Measurements from ENCODE around the gene DBNL. TPM values are rescaled to one million over a fixed set of nuclear protein-coding genes. Genes with fewer than 3 reads are reported as not detected.
A peak's percentile ranks its signal among the peaks of the same experiment; 100 is the strongest.

DBNL gene
- total RNA-seq, 3 donors from 2014 or later (not counting 1 experiment from before 2014, with no cell fraction given): 123 to 129 (median 129) TPM

DNA sequence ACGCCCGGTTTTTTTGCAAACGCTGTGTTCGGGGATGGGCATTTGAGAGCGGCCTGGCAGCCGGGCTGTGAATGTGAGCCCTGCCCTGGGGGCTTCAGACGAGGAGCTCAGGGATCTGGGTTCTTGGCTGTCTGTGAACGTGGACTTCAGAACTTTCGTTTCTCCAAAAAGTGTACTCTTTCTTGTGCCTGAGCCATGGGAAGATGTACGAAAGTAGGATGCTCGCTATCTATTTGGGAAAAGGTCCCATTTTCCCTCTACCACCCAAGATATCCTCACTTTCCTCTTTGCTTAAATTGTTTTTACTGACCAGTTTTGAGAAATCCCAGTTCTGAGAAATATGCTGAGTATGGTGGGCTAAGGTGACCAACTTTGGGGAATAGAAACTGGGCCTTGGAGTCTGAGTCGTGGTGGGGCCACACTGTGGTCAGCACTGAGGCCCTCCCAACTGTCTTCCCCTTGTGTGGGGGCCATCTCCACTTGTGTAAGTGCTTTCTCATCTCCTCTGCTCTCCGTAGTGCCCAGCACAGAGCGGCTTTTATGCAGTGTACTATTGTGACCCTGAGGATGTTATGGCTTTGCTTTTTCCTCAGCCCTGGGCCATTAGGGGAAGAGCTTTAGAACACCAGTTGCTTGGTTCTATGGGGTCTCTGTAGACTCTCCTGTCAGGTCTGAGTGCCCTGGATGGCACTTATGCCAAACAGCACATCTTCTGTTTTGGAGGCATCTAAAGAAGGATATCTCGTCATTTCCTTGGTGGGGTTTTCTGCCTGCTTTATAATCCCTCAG, 918 bp downstream of the DBNL start:
- no peaks in the 10 kb centered on the region for H3K36me3 Mint-ChIP-seq
- peaks cover 43 to 65% of the 10 kb centered on the region in 2 donors for H3K4me1 Mint-ChIP-seq
- H3K4me3 ChIP-seq (ENCODE audit: low read length): peak overlapping the region; percentile 70
- H3K9me3 ChIP-seq (ENCODE audit: control insufficient read depth, insufficient read depth, low read length): no peaks in the 10 kb centered on the region
- intact Hi-C loops (cut with micrococcal nuclease): loop anchor here (5.0 kb wide), 1 partner anchor 37 kb away; the partner anchor contains the start of gene POLM
- H3K27me3 Mint-ChIP-seq (ENCODE audit: low read depth in 2 of 2): no peaks in the 10 kb centered on the region
- 27% methylated on average over 15 of the region's 15 CpGs for WGBS (ENCODE audit: insufficient coverage)
- TF ChIP-seq, protein P1, sequence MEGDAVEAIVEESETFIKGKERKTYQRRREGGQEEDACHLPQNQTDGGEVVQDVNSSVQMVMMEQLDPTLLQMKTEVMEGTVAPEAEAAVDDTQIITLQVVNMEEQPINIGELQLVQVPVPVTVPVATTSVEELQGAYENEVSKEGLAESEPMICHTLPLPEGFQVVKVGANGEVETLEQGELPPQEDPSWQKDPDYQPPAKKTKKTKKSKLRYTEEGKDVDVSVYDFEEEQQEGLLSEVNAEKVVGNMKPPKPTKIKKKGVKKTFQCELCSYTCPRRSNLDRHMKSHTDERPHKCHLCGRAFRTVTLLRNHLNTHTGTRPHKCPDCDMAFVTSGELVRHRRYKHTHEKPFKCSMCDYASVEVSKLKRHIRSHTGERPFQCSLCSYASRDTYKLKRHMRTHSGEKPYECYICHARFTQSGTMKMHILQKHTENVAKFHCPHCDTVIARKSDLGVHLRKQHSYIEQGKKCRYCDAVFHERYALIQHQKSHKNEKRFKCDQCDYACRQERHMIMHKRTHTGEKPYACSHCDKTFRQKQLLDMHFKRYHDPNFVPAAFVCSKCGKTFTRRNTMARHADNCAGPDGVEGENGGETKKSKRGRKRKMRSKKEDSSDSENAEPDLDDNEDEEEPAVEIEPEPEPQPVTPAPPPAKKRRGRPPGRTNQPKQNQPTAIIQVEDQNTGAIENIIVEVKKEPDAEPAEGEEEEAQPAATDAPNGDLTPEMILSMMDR (IDR thresholded peaks at IDR 0.05): no peak
- peaks cover 12% of the 10 kb centered on the region for H3K36me3 ChIP-seq (ENCODE audit: control insufficient read depth, insufficient read depth, low read length)
- DNase-seq (peak in 1 of 2 donors; percentile 47), ATAC-seq (no peak)
- no peaks in the 10 kb centered on the region for H3K9me3 Mint-ChIP-seq
- peak overlapping the region; percentile 87 to 94 for H3K27ac Mint-ChIP-seq
- H3K27me3 ChIP-seq (ENCODE audit: control insufficient read depth, insufficient read depth, low read length): no peaks in the 10 kb centered on the region
- H3K4me3 Mint-ChIP-seq: peak overlapping the region; percentile 92
- H3K4me1 ChIP-seq (ENCODE audit: control insufficient read depth, insufficient read depth, low read length): peaks cover 59% of the 10 kb centered on the region
- H3K27ac ChIP-seq (ENCODE audit: low read length): peak overlapping the region; percentile 79

GRCh38 chr7:44046321-44047061, 2.0 kb downstream of the DBNL start:
- TF ChIP-seq, protein P1 (IDR thresholded peaks at IDR 0.05): no peak
- Mint-ChIP-seq H3K4me3 (peak overlapping the region; percentile 92), H3K36me3 (no peaks in the 10 kb centered on the region), H3K4me1 (peaks cover 40 to 61% of the 10 kb centered on the region in 2 donors), H3K27ac (peak overlapping the region; percentile 87 to 94), H3K27me3 (ENCODE audit: low read depth in 2 of 2) (no peaks in the 10 kb centered on the region), H3K9me3 (no peaks in the 10 kb centered on the region)
- intact Hi-C loops (cut with micrococcal nuclease): loop anchor here (5.0 kb wide), 1 partner anchor 36 kb away; the partner anchor contains the start of gene POLM
- peak; percentile 35 to 74 (median 39) for ATAC-seq
- H3K36me3 ChIP-seq (ENCODE audit: control insufficient read depth, insufficient read depth, low read length): peaks cover 23% of the 10 kb centered on the region
- peak overlapping the region; percentile 70 for H3K4me3 ChIP-seq (ENCODE audit: low read length)
- peaks cover 55% of the 10 kb centered on the region for H3K4me1 ChIP-seq (ENCODE audit: control insufficient read depth, insufficient read depth, low read length)
- DNase-seq: peak in 1 of 2 donors; percentile 59
- H3K27ac ChIP-seq (ENCODE audit: low read length): peak overlapping the region; percentile 79
- no peaks in the 10 kb centered on the region for H3K27me3 ChIP-seq (ENCODE audit: control insufficient read depth, insufficient read depth, low read length)
- 23% methylated on average over 8 of the region's 8 CpGs for WGBS (ENCODE audit: insufficient coverage)
- no peaks in the 10 kb centered on the region for H3K9me3 ChIP-seq (ENCODE audit: control insufficient read depth, insufficient read depth, low read length)

DNA sequence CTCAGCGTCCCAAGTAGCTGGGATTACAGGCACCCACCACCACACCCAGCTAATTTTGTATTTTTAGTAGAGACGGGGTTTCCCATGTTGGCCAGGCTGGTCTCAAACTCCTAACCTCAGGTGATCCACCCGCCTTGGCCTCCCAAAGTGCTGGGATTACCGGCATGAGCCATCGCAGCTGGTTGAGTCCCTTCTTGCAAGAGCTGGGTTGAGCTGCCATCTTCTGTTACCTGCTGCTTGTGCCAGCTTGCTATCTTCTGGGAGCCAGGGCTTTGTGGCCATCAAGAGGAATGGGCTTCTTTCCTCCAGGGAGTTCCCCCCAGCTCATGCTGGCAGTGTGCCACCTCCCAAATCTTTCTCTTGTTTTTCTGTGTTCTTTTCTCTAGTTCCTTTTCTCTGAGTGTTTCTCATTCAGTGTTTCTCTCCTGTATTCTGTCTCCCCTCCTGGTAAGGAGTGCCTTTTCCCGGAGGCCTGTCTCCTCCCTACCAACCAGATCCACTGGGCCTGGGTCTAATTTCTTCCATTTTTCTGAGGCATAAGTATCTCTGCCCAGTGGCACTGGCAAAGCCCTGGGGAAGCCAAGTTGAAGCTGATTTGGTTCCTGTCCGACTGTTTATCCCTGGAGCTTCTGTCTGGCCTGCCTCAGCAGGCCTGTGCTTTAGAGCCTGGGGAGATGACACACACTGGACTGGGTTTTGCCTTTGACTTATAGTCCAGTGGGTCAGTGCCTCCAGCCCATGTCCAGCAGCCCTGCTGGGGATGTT, 3.7 kb downstream of the DBNL start:
- H3K9me3 ChIP-seq (ENCODE audit: control insufficient read depth, insufficient read depth, low read length): no peaks in the 10 kb centered on the region
- Mint-ChIP-seq H3K4me3 (peak overlapping the region; percentile 21), H3K27ac (peak overlapping the region; percentile 61 to 87), H3K9me3 (no peaks in the 10 kb centered on the region), H3K4me1 (peaks cover 40 to 65% of the 10 kb centered on the region in 2 donors), H3K27me3 (ENCODE audit: low read depth in 2 of 2) (no peaks in the 10 kb centered on the region), H3K36me3 (no peaks in the 10 kb centered on the region)
- H3K36me3 ChIP-seq (ENCODE audit: control insufficient read depth, insufficient read depth, low read length): peaks cover 37% of the 10 kb centered on the region
- ATAC-seq: no peak
- no peak overlapping the region for H3K4me3 ChIP-seq (ENCODE audit: low read length)
- intact Hi-C loops (cut with micrococcal nuclease): loop anchor here (5.0 kb wide), 1 partner anchor 34 kb away; the partner anchor contains the start of gene POLM
- peaks cover 58% of the 10 kb centered on the region for H3K4me1 ChIP-seq (ENCODE audit: control insufficient read depth, insufficient read depth, low read length)
- no peak overlapping the region for H3K27ac ChIP-seq (ENCODE audit: low read length)
- no peaks in the 10 kb centered on the region for H3K27me3 ChIP-seq (ENCODE audit: control insufficient read depth, insufficient read depth, low read length)
- TF ChIP-seq, protein P1 (IDR thresholded peaks at IDR 0.05): no peak
- no peak for DNase-seq
- WGBS (ENCODE audit: insufficient coverage): 90% methylated on average over 7 of the region's 7 CpGs

All from natural killer cell (primary cell).